HCT116 (cell line): ENCODE measurements around the gene ENTPD8. TPM values are rescaled to one million over a fixed set of nuclear protein-coding genes. Genes with fewer than 3 reads are reported as not detected.

Source experiments
- ATAC-seq: fragments of 200-7000 bp; cut with Tn5 transposase; 2 replicates; pipeline ENCODE4 v1.9.1; 2020; ENCODE audit warnings: mild to moderate bottlenecking, moderate library complexity
- BruUV-seq: library from RNA; stranded (reverse); fragments of 400-500 nt; replicated peaks from 2 replicates; lab custom pipeline; 2021; lab: Mats Ljungman, UMichigan
- CTCF ChIA-PET: fragments of 300-600 bp; sonication (Branson Sonifier 250); formaldehyde crosslinking; loops from one replicate; lab custom pipeline; 2021; ENCODE audit warnings: antibody characterized with exemption; lab: Charles Lee
- POLR2A ChIA-PET: fragments of 300-600, 350-600 bp; sonication (Branson Sonifier 250); formaldehyde crosslinking; loops from one replicate; lab custom pipeline; 2021; ENCODE audit warnings: antibody characterized with exemption; lab: Charles Lee
- RAD21 ChIA-PET, 2 experiments: fragments of 300-600 bp; sonication (Branson Sonifier 250); formaldehyde crosslinking; loops; one replicate each; lab custom pipeline; 2023; ENCODE audit warnings: low total read pairs in 2 of 2; ENCODE audit not compliant: uncharacterized antibody in 2 of 2, unreplicated experiment in 2 of 2, low non-redundant PET in 1 of 2; lab: Charles Lee
- DNase-seq: peaks from one replicate; pipeline ENCODE4 v3.0.0-alpha.2; 2010; ENCODE audit warnings: low read depth, low spot score
- H2AFZ ChIP-seq: fragments of 200-600 bp; shearing (Covaris generic), sonication (generic); 2 replicates; pipeline ENCODE4 v1.6.1; 2017; ENCODE audit warnings: low read depth, mixed run types, mixed read lengths, antibody characterized with exemption, low read length; ENCODE audit not compliant: poor library complexity, severe bottlenecking
- H3K27ac ChIP-seq: 2 replicates; pipeline ENCODE4 v1.5.1; 2012; ENCODE audit warnings: low read depth, low read length
- H3K27me3 ChIP-seq: fragments of 200-600 bp; sonication (generic); 2 replicates; pipeline ENCODE4 v1.6.1; 2016; ENCODE audit warnings: mixed run types, low read length, mixed read lengths; ENCODE audit not compliant: insufficient read depth
- H3K36me3 ChIP-seq, 2 experiments: fragments of 200-500 bp in 1 of 2; fragments of 200-600 bp in 1 of 2; sonication (Bioruptor generic) in 1 of 2; sonication (generic) in 1 of 2; 2 replicates each; pipeline versions ENCODE4 v1.5.1 to v1.6.1; 2014 to 2016; ENCODE audit warnings: low read length in 2 of 2, inconsistent platforms in 1 of 2, mixed read lengths in 1 of 2, mixed run types in 1 of 2; ENCODE audit not compliant: insufficient read depth in 2 of 2, control insufficient read depth in 1 of 2
- H3K4me1 ChIP-seq, 2 experiments: fragments of 200-600 bp in 1 of 2; sonication (generic) in 1 of 2; 2 replicates each; pipeline versions ENCODE4 v1.5.1 to v1.6.1; 2012 to 2017; ENCODE audit warnings: low read length in 2 of 2, inconsistent platforms in 1 of 2, mild to moderate bottlenecking in 1 of 2, mixed read lengths in 1 of 2, mixed run types in 1 of 2, moderate library complexity in 1 of 2; ENCODE audit not compliant: insufficient read depth in 2 of 2, control insufficient read depth in 1 of 2
- H3K4me2 ChIP-seq: fragments of 200-600 bp; sonication (generic); 2 replicates; pipeline ENCODE4 v1.6.1; 2017; ENCODE audit warnings: mixed run types, low read length, mixed read lengths
- H3K4me3 ChIP-seq, 2 experiments: fragments of 200-600 bp in 1 of 2; sonication (generic) in 1 of 2; replicated peaks in 1 of 2; 2 replicates each; pipeline ENCODE4 v1.5.1; 2011 to 2016; ENCODE audit warnings: low read length in 2 of 2, control low read depth in 1 of 2, low read depth in 1 of 2, mild to moderate bottlenecking in 1 of 2, mixed read lengths in 1 of 2, mixed run types in 1 of 2
- H3K79me2 ChIP-seq: fragments of 200-600 bp; sonication (generic); 2 replicates; pipeline ENCODE4 v1.6.1; 2017; ENCODE audit warnings: mild to moderate bottlenecking, mixed run types, low read length, moderate library complexity, mixed read lengths; ENCODE audit not compliant: insufficient read depth
- H3K9ac ChIP-seq: fragments of 200-600 bp; sonication (generic); 2 replicates; pipeline ENCODE4 v1.6.1; 2016; ENCODE audit warnings: low read length, mixed read lengths
- H3K9me2 ChIP-seq: fragments of 200-600 bp; sonication (generic), shearing (Covaris generic); 2 replicates; pipeline ENCODE4 v1.6.1; 2017; ENCODE audit warnings: mixed run types, mild to moderate bottlenecking, moderate library complexity; ENCODE audit not compliant: insufficient read depth
- H3K9me3 ChIP-seq, 2 experiments: fragments of 200-500 bp in 1 of 2; fragments of 200-600 bp in 1 of 2; sonication (Bioruptor generic) in 1 of 2; sonication (generic) in 1 of 2; 2 replicates each; pipeline ENCODE4 v1.6.1; 2014 to 2017; ENCODE audit warnings: low read length in 2 of 2, mixed read lengths in 2 of 2, inconsistent platforms in 1 of 2, low read depth in 1 of 2, mild to moderate bottlenecking in 1 of 2, mixed run types in 1 of 2, moderate library complexity in 1 of 2; ENCODE audit not compliant: control insufficient read depth in 1 of 2, insufficient read depth in 1 of 2
- H4K20me1 ChIP-seq: fragments of 200-600 bp; sonication (generic), shearing (Covaris generic); 2 replicates; pipeline ENCODE4 v1.6.1; 2017; ENCODE audit warnings: mixed run types, mild to moderate bottlenecking, moderate library complexity; ENCODE audit not compliant: insufficient read depth
- CEBPB ChIP-seq: IDR thresholded peaks from 2 replicates; pipeline ENCODE4 v1.6.1; 2012; ENCODE audit warnings: low read depth
- EZH2phosphoT487 ChIP-seq: fragments of 200-600 bp; IDR thresholded peaks from 2 replicates; pipeline ENCODE4 v1.6.1; 2018; ENCODE audit warnings: antibody characterized with exemption, borderline replicate concordance
- POLR2A ChIP-seq: IDR thresholded peaks from 2 replicates; pipeline ENCODE4 v1.7.0; 2011; ENCODE audit warnings: borderline replicate concordance; ENCODE audit not compliant: insufficient read depth, insufficient read length; ENCODE audit errors: extremely low read depth
- SIN3A ChIP-seq: IDR thresholded peaks from 2 replicates; pipeline ENCODE4 v1.6.1; 2012; ENCODE audit warnings: low read depth
- SP1 ChIP-seq: IDR thresholded peaks from 2 replicates; pipeline ENCODE4 v1.6.1; 2012; ENCODE audit warnings: low read depth
- TCF7L2 ChIP-seq: IDR thresholded peaks from 2 replicates; pipeline ENCODE4 v1.7.0; 2011; ENCODE audit warnings: borderline replicate concordance, inconsistent platforms; ENCODE audit not compliant: insufficient read depth, insufficient read length; ENCODE audit errors: extremely low read depth
- ZNF274 ChIP-seq: fragments of 200-500 bp; sonication (Bioruptor generic); IDR thresholded peaks from 2 replicates; pipeline ENCODE4 v1.6.1; 2014; ENCODE audit warnings: mild to moderate bottlenecking, low read depth, low read length, inconsistent platforms
- intact Hi-C: fragments of 100-400 bp; cut with micrococcal nuclease; formaldehyde crosslinking; loops from 2 replicates; pipeline ENCODE4 v1.10.0; 2022
- total RNA-seq: library from RNA; stranded (reverse); gene quantifications from one replicate; pipeline ENCODE4 v1.2.1, GENCODE V29; 2021; ENCODE audit not compliant: unreplicated experiment
- TF ChIP-seq, protein P1 (sequence below): IDR thresholded peaks from 2 replicates; pipeline ENCODE4 v1.6.1; 2012; ENCODE audit warnings: low read depth

Gene ENTPD8
- total RNA-seq, 1 experiment from 2014 or later, result 1.7 TPM

DNA sequence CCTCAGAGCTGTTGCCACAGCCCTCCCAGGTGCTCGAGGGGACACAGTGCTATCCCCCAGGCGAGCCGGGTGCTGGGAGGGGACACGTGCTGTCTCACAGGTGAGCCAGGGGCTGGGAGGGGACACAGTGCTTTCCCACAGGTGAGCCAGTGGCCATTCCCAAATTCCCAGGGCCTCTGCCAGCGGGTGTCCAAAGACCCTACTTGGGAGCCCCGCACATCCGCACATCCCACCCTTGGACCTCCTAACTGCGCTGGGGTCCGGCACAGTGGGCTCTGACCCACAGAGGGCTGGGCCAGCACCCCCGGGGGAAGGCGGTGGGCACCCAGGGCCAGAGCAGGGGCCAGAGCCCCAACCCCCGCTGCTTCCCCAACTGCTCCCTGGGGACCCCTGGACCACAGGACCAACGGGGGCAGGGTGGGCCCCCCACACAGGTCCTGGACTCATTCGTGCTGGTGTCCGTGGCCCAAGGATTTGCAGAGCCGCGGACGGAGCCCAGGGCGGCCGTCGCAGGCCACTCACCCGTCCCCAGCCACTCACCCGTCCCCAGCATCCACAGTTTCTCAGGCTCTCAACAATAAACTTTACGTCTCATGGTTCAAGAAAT lies 36.1 kb downstream of the ENTPD8 start:
- H3K36me3 ChIP-seq, result no peaks in the 10 kb centered on the region
- DNase-seq, result no peak
- no peaks in the 10 kb centered on the region for H4K20me1 ChIP-seq
- no peak overlapping the region for H3K9ac ChIP-seq
- ATAC-seq, result no peak
- ChIA-PET POLR2A (no interaction called here), CTCF (no interaction called here)
- no peak overlapping the region for H2AFZ ChIP-seq
- BruUV-seq, result no TSS peak
- no peaks in the 10 kb centered on the region for H3K27me3 ChIP-seq
- H3K79me2 ChIP-seq, result no peaks in the 10 kb centered on the region
- TF ChIP-seq CEBPB (no peak), POLR2A (no peak), SP1 (no peak), SIN3A (no peak), EZH2phosphoT487 (no peak), ZNF274 (no peak), TCF7L2 (no peak)
- TF ChIP-seq, protein P1, sequence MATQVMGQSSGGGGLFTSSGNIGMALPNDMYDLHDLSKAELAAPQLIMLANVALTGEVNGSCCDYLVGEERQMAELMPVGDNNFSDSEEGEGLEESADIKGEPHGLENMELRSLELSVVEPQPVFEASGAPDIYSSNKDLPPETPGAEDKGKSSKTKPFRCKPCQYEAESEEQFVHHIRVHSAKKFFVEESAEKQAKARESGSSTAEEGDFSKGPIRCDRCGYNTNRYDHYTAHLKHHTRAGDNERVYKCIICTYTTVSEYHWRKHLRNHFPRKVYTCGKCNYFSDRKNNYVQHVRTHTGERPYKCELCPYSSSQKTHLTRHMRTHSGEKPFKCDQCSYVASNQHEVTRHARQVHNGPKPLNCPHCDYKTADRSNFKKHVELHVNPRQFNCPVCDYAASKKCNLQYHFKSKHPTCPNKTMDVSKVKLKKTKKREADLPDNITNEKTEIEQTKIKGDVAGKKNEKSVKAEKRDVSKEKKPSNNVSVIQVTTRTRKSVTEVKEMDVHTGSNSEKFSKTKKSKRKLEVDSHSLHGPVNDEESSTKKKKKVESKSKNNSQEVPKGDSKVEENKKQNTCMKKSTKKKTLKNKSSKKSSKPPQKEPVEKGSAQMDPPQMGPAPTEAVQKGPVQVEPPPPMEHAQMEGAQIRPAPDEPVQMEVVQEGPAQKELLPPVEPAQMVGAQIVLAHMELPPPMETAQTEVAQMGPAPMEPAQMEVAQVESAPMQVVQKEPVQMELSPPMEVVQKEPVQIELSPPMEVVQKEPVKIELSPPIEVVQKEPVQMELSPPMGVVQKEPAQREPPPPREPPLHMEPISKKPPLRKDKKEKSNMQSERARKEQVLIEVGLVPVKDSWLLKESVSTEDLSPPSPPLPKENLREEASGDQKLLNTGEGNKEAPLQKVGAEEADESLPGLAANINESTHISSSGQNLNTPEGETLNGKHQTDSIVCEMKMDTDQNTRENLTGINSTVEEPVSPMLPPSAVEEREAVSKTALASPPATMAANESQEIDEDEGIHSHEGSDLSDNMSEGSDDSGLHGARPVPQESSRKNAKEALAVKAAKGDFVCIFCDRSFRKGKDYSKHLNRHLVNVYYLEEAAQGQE, result no peak
- TF ChIP-seq, all 23 proteins: peak for 0
- RAD21 ChIA-PET, result no interaction called here
- intact Hi-C loops, result no loop called here
- no peak overlapping the region for H3K27ac ChIP-seq
- H3K4me3 ChIP-seq, result no peak overlapping the region
- no peaks in the 10 kb centered on the region for H3K9me2 ChIP-seq
- H3K9me3 ChIP-seq, result no peaks in the 10 kb centered on the region
- H3K4me1 ChIP-seq, result peaks cover 8 to 31% of the 10 kb centered on the region in 2 experiments
- H3K4me2 ChIP-seq, result no peak overlapping the region
